ENCODE measurements around the gene C6orf47. TPM values are rescaled to one million over a fixed set of nuclear protein-coding genes. Genes with fewer than 3 reads are reported as not detected.

The C6orf47 gene
- total RNA-seq, 1 experiment from 2014 or later = 21.5 TPM

DNA sequence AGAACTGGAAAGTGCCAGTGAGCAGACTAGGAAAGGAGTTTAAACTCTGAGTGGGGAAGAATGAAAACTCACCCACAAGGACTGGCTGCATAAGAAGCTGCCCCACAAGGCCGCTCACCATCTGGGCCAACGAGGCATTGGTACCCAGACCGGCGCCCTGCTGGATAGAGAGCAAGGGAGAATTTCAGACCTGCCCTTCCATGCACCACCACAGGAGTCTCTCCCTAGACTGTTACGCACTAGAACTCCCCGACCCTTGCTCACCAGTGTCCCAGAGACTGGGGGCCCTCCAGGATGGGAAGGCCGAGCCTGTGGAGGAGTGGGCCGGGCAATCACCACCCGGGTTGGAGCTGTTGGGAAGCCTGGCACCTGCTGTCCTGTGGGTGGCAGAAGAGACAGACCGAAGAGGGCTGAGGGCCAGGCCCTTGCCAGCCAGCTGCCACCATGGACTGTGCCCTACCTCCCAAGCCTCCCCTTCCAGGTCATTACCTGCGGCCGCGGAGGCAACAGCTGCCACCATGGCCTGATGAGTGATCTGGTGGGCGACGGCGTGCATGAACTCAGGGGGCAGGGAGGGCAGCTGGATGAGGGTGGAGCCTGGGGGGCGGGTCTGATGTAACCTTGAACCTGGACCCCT lies 16.6 kb downstream of the C6orf47 start:
- in situ Hi-C loops (cut with HindIII; ENCODE audit: low pct_unique_long_range_greater_than_20kb, low sequenced_read_pairs) = no loop called here
- DNase-seq (ENCODE audit: low read depth) = no peak

DNA sequence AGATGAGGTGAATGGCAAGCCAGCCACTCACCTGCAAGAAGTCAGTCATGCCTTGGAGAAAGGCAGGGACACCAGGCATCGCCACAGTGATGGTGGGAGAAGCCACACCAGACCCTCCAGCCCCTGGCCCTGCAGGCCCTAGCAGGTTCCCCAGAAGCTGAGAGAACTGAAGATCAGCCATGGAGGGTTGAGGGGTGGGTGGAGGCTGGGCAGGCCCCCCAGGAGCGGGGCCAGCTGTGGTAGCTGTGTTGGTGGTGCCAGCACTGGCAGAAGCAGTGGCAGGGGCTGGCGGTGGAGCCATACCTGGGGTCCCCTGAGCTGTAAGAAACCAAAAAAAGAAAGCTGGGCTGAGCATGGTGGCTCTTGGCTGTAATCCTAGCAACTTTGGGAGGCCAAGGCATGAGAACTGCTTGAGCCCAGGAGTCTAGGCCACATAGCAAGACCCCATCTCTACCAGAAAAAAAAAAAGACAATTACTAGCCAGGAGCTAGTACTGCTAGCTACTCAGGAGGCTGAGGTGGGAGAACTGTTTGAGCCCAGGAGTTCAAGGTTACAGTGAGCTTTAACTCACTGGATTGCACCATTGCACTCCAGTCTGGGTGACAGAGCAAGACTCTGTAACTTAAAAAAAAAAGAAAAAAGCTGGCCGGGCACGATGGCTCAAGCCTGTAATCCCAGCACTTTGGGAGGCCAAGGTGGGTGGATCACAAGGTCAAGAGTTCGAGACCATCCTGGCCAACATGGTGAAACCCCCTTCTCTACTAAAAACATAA lies 17.6 kb downstream of the C6orf47 start:
- in situ Hi-C loops (cut with HindIII; ENCODE audit: low pct_unique_long_range_greater_than_20kb, low sequenced_read_pairs) = no loop called here
- no peak for DNase-seq (ENCODE audit: low read depth)

DNA sequence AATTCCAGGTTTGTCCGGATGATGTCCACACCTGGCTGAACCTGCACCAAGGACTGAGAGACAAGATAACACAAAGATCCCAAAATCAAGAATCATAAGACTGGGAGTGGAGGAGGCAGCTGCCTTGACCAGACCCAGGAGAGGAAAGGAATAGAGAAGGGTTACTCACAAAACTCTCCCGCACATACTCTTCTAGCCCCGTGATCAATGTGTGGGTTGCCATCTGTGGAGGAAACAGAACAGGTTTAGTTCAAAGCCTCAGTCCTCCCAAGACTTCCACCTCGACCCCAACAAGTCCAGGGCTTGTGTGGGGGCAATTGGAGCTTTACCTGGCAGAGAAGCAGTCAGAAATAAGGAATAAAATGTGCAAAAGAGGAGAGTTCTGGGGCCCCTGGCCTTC lies 19.2 kb downstream of the C6orf47 start:
- in situ Hi-C loops (cut with HindIII; ENCODE audit: low pct_unique_long_range_greater_than_20kb, low sequenced_read_pairs) = no loop called here
- DNase-seq (ENCODE audit: low read depth) = no peak

DNA sequence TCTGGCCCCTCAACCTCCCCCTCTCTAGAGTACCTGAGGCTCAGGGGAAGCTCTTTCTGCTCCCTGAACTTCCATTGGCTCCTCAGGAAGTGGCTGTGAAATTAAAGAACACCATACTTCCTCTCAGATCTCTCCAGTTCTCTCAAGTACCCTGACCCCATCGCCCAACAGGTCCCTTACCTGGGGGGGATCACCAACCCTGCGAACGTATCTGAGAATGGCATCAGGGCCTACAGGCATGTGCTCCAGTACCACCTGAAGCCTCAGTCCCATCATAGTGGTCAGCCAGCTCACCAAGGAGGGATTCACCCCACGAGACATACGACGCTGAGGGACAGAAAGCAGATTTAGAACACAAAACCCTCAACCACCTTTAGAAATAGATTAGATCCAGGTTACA lies 20.0 kb downstream of the C6orf47 start:
- no peak for DNase-seq (ENCODE audit: low read depth)
- in situ Hi-C loops (cut with HindIII; ENCODE audit: low pct_unique_long_range_greater_than_20kb, low sequenced_read_pairs) = no loop called here

DNA sequence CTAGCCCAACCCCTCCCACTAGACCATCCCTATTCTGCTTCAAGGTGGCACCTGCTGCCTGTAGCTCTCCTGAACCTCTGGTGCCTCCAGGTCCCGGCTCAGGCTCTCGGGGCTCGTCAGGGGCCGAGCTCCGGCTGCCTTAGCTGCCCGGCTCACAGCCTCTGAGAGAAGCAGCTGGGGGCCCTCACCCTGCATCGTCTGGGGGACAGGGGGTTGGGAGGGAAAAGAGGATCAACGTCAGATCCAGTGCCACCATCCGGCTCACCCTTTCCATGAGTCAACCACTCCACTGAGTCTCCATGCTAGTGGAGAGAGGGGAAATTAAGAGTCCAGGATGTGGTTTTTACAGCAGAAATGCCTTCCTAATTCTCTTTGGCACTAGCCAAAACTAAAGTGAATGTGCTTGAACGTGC lies 21.1 kb downstream of the C6orf47 start:
- no peak for DNase-seq (ENCODE audit: low read depth)
- in situ Hi-C loops (cut with HindIII; ENCODE audit: low pct_unique_long_range_greater_than_20kb, low sequenced_read_pairs) = no loop called here

DNA sequence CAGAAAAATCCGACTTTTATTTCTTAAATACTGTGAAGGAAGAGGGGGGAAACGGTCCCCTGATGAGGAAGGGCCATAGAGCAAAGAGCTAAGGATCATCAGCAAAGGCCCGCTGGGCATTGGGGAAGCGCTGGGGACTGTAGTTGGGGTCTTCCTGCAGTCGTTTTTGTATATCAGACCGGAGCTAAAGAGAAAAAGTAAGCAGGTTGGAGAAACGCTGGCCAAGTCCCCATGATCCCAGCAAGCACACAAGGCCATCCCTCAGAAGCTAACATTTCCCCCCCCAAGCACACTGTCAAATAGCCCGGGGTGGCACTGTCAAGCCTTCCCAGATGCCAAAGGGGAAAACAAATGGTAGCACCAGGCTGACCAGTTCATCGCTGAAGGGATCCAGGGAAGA lies 21.5 kb downstream of the C6orf47 start:
- in situ Hi-C loops (cut with HindIII; ENCODE audit: low pct_unique_long_range_greater_than_20kb, low sequenced_read_pairs) = no loop called here
- no peak for DNase-seq (ENCODE audit: low read depth)

DNA sequence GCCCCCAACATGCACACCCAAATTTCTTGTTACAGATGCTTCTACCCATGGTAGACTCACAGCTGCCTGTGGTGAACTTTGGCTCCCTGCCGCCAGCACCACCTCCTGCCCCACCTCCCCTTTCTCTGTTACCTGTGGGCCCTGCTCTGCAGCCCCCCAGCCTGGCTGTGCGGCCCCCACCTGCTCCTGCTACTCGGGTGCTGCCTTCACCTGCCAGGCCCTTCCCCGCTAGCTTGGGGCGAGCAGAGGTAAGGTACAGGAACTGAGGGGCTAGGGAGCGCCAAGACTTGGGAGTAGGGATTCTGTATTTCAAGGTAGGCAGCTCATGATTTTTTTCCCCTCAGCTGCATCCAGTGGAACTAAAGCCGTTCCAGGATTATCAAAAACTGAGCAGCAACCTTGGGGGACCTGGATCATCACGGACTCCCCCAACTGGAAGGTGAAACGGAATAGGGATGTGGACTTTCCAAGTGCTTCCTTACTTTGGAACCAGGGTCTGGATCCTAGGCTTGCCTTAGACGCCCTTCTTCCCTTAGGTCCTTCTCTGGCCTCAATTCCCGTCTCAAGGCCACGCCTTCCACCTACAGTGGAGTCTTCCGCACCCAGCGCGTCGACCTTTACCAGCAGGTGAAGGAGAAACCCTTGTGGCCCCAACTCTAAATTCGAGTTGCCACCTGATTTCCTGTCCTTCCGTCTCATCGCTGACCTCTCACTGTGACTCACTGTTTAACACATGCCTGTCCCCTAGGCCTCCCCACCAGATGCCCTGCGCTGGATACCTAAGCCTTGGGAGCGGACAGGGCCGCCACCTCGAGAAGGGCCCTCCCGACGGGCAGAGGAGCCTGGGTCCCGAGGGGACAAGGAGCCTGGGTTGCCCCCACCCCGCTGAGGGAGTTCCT lies 23.6 kb downstream of the C6orf47 start:
- in situ Hi-C loops (cut with HindIII; ENCODE audit: low pct_unique_long_range_greater_than_20kb, low sequenced_read_pairs) = no loop called here
- DNase-seq (ENCODE audit: low read depth) = no peak

DNA sequence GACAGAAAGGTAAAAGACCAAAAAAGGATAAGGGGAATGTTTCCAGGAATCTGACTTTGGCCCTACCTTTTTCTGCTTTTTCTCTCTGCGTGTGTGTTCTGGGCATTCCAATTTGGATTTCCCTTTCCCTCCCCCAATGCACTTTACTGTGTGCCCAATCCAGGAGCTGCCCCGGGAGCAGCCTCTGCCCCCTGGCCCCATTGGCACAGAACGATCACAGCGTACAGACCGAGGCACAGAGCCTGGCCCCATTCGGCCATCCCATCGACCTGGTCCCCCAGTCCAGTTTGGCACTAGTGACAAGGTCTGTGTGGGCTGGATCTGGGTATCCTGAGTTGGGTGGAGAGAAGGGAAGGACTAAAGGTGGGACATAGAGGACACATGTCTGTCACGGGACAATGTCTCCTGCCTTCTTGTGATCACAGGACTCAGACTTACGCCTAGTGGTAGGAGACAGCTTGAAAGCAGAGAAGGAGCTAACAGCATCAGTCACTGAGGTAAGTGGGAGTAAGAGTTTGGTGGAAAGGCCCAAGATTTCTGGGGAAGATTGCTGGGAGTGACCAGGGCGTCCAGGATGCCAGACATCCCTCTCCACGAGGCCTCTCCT lies 25.5 kb downstream of the C6orf47 start:
- DNase-seq (ENCODE audit: low read depth) = no peak
- in situ Hi-C loops (cut with HindIII; ENCODE audit: low pct_unique_long_range_greater_than_20kb, low sequenced_read_pairs) = no loop called here

DNA sequence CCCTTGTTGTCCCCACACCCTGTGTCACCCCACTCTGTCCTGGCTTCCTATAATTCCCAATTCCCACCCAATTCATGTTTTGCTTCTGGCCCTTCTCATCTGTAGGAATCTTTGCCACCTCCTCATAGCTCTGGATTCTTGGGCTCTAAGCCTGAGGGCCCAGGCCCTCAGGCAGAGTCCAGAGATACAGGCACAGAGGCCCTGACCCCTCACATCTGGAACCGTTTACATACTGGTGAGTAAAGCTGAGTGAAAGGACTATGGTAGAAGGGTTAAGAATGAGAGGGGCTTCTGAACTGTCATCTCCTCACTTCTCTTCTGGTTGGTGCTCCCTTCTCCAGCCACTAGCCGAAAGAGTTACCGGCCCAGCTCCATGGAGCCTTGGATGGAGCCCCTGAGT lies 26.4 kb downstream of the C6orf47 start:
- no peak for DNase-seq (ENCODE audit: low read depth)
- in situ Hi-C loops (cut with HindIII; ENCODE audit: low pct_unique_long_range_greater_than_20kb, low sequenced_read_pairs) = no loop called here

DNA sequence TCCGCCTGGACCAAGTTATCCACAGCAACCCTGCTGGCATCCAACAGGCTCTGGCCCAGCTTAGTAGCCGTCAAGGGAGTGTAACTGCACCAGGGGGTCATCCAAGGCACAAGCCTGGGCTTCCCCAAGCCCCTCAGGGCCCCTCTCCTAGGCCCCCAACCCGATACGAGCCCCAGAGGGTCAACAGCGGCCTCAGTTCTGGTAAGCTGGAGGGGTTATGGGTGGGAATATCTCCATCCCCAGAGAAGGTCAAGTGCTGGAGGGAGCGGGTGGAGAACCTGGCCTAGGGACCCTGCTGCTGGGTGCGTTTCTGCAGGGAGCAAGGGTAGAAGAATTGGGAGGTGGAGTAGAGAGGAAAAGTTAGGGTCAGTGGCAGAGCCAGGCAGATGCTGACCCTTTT lies 27.1 kb downstream of the C6orf47 start:
- no peak for DNase-seq (ENCODE audit: low read depth)
- in situ Hi-C loops (cut with HindIII; ENCODE audit: low pct_unique_long_range_greater_than_20kb, low sequenced_read_pairs) = no loop called here

DNA sequence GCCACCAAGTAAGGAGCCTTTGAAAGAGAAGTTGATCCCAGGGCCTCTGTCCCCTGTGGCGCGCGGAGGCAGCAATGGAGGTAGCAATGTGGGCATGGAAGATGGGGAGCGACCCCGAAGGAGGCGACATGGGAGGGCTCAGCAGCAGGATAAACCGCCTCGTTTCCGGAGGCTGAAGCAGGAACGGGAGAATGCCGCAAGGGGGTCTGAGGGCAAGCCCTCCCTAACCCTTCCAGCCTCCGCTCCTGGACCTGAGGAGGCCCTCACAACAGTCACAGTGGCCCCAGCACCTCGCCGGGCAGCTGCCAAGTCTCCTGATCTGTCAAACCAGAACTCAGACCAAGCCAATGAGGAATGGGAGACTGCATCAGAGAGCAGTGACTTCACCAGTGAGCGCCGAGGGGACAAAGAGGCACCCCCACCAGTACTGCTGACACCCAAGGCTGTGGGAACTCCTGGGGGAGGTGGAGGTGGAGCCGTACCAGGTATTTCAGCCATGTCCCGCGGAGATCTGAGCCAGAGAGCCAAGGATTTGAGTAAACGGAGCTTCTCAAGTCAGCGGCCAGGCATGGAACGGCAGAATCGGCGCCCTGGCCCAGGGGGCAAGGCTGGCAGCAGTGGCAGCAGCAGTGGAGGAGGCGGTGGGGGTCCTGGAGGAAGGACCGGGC lies 28.2 kb downstream of the C6orf47 start:
- in situ Hi-C loops (cut with HindIII; ENCODE audit: low pct_unique_long_range_greater_than_20kb, low sequenced_read_pairs) = no loop called here
- no peak for DNase-seq (ENCODE audit: low read depth)

DNA sequence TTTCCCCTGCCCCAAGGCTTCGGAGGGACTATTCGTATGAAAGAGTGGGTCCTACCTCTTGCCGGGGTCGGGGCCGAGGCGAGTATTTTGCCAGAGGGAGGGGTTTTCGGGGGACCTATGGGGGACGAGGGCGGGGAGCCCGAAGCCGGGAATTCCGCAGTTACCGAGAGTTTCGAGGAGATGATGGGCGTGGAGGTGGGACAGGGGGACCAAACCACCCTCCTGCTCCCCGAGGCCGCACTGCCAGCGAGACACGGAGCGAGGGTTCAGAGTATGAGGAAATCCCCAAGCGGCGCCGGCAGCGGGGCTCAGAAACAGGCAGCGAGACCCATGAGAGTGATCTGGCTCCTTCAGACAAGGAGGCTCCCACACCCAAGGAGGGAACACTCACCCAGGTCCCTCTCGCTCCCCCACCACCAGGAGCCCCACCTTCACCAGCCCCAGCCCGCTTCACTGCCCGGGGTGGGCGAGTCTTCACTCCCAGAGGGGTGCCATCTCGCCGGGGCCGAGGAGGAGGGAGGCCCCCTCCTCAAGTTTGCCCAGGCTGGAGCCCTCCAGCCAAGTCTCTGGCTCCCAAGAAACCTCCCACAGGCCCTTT lies 28.8 kb downstream of the C6orf47 start:
- in situ Hi-C loops (cut with HindIII; ENCODE audit: low pct_unique_long_range_greater_than_20kb, low sequenced_read_pairs) = no loop called here
- no peak for DNase-seq (ENCODE audit: low read depth)

DNA sequence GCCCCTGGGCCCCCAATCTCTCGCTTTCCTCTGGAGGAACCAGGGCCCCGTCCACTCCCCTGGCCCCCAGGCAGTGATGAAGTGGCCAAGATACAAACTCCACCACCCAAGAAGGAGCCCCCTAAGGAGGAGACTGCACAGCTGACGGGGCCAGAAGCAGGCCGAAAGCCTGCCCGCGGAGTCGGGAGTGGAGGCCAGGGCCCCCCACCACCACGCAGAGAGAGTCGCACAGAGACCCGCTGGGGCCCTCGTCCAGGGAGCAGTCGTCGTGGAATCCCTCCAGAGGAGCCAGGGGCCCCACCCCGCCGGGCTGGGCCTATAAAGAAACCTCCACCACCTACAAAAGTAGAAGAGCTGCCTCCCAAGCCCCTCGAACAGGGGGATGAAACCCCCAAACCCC lies 29.4 kb downstream of the C6orf47 start:
- in situ Hi-C loops (cut with HindIII; ENCODE audit: low pct_unique_long_range_greater_than_20kb, low sequenced_read_pairs) = no loop called here
- no peak for DNase-seq (ENCODE audit: low read depth)

DNA sequence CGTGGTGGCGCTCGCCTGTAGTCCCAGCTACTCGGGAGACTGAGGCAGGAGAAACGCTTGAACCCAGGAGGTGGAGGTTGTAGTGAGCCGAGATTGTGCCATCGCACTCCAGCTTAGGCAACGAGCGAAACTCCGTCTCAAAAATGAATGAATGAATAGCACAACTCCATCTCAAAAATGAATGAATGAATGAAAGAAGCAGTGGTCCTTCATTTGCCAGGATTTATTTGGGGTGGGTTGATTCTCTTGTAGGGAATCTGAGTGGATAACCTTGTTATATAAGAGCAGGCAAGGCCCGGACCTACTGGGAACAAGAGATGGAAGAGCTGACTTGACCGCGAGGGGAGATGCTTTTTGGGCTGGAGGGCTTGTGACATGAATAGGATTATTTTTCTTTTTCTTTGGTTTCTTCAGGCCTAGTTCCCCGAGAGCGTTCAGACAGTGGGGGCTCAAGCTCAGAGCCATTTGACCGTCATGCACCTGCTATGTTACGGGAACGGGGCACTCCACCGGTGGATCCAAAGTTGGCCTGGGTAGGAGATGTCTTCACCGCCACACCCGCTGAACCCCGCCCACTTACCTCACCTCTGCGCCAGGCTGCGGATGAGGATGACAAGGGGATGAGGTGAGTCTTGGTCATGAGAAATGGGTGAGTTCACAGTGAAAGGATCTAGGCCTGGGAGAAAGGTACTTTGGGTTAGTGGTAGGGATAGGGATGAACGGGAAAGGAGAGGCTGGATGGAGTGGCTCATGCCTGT lies 30.2 kb downstream of the C6orf47 start:
- DNase-seq (ENCODE audit: low read depth) = no peak
- in situ Hi-C loops (cut with HindIII; ENCODE audit: low pct_unique_long_range_greater_than_20kb, low sequenced_read_pairs) = no loop called here

DNA sequence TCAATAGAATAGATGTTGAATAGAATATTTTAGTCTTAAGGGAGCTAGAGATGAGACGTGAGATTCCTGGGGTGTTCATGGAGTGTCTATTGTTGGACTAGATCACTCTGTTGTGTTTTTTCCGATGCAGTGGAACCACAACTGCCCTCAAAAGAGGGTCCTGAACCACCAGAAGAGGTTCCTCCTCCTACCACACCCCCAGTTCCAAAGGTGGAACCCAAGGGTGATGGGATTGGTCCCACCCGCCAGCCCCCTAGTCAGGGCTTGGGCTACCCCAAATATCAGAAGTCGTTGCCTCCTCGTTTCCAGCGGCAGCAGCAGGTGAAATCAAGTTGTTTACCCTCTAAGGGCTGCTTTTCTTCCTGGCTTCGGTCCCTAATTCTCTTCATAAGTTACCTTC lies 31.6 kb downstream of the C6orf47 start:
- in situ Hi-C loops (cut with HindIII; ENCODE audit: low pct_unique_long_range_greater_than_20kb, low sequenced_read_pairs) = no loop called here
- DNase-seq (ENCODE audit: low read depth) = no peak

DNA sequence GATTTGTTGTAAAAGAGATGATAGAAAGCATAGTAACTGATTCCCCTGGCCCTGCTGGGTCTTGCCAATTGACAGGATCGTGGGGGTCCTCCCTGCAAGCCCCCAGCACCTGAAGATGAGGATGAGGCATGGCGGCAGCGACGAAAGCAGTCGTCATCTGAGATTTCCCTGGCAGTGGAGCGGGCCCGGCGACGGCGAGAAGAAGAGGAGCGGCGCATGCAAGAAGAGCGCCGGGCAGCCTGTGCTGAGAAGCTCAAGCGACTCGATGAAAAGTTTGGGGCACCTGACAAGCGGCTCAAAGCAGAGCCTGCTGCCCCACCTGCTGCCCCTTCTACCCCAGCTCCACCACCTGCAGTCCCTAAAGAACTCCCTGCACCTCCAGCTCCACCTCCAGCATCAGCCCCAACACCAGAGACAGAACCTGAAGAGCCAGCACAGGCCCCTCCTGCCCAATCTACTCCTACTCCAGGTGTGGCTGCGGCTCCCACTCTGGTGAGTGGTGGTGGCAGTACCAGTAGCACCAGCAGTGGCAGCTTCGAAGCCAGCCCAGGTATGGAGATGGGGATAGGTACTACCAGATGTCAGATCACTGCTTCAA lies 32.8 kb downstream of the C6orf47 start:
- in situ Hi-C loops (cut with HindIII; ENCODE audit: low pct_unique_long_range_greater_than_20kb, low sequenced_read_pairs) = no loop called here
- DNase-seq (ENCODE audit: low read depth) = no peak

DNA sequence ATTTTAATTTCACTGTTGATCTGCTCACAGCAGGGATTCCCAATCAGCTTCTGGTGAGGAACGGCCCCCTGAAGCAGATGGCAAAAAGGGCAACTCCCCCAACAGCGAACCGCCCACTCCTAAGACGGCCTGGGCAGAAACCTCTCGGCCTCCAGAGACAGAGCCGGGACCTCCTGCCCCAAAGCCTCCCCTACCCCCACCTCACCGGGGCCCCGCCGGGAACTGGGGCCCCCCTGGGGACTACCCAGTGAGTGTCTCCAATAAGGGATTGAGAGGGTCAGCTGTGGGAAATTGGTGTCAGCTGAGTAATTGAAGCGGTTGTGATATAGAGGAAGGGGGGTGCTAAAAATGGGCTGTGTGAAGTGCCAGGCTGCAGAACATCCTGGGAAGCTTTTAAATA lies 33.6 kb downstream of the C6orf47 start:
- in situ Hi-C loops (cut with HindIII; ENCODE audit: low pct_unique_long_range_greater_than_20kb, low sequenced_read_pairs) = no loop called here
- DNase-seq (ENCODE audit: low read depth) = no peak

All from Caki2 (cell line).